Mesothelial cell of epicardium (in vitro differentiated cells): ENCODE results near the gene TANC1. TPM values are rescaled to one million over a fixed set of nuclear protein-coding genes. Genes with fewer than 3 reads are reported as not detected.

Source experiments
- DNase-seq, 2 experiments: peaks; one replicate each; pipeline ENCODE4 v3.0.0; 2021; ENCODE audit warnings: low spot score in 2 of 2; ENCODE audit not compliant: unreplicated experiment in 2 of 2
- H3K27ac Mint-ChIP-seq: 2 replicates; pipeline ENCODE4 v1.8.0; 2021; ENCODE audit warnings: mixed read lengths
- H3K27me3 Mint-ChIP-seq: 2 replicates; pipeline ENCODE4 v1.8.0; 2021; ENCODE audit warnings: low read depth, mixed read lengths
- H3K36me3 Mint-ChIP-seq: 2 replicates; pipeline ENCODE4 v1.8.0; 2021; ENCODE audit warnings: mixed read lengths
- H3K4me1 Mint-ChIP-seq: 2 replicates; pipeline ENCODE4 v1.8.0; 2021; ENCODE audit warnings: mixed read lengths
- H3K4me3 Mint-ChIP-seq: 2 replicates; pipeline ENCODE4 v1.8.0; 2021; ENCODE audit warnings: mild to moderate bottlenecking, moderate library complexity, mixed read lengths
- H3K9me3 Mint-ChIP-seq: 2 replicates; pipeline ENCODE4 v1.8.0; 2021; ENCODE audit warnings: mixed read lengths
- CTCF ChIP-seq: fragments of 200-600 bp; sonication (generic); IDR thresholded peaks from one replicate; pipeline ENCODE4 v1.5.0; 2021; ENCODE audit warnings: antibody characterized with exemption; ENCODE audit not compliant: unreplicated experiment
- total RNA-seq: library from RNA; stranded (reverse); gene quantifications from 3 replicates; pipeline ENCODE4 v1.2.1, GENCODE V29; 2021

The TANC1 gene
- total RNA-seq = 132 to 138 TPM (median 134 TPM) in 3 replicates

- Mint-ChIP-seq H3K36me3 (no peaks in the 10 kb centered on the region), H3K27ac (peak within 1 kb of the TSS; percentile 99), H3K27me3 (no peaks in the 10 kb centered on the region), H3K4me3 (peak within 1 kb of the TSS; percentile 96), H3K4me1 (peaks cover 76% of the 10 kb centered on the region), H3K9me3 (no peaks in the 10 kb centered on the region)
- no peak for TF ChIP-seq CTCF
- peak; percentile 90 to 93 for DNase-seq
Observed at GRCh38 chr2:158968396-158969161, at the start of gene TANC1. Gene TANC1 (plus strand): TSS chr2:158968640. CDS start chr2:159065911, 97,271 bp downstream.

GRCh38 chr2:158921599-158922408 lies 46.6 kb upstream of the TANC1 start:
- TF ChIP-seq CTCF = no peak
- DNase-seq = no peak
- H3K27ac Mint-ChIP-seq = peak overlapping the region; percentile 91
- peaks cover 42% of the 10 kb centered on the region for H3K4me1 Mint-ChIP-seq
- H3K36me3 Mint-ChIP-seq = peaks cover 8% of the 10 kb centered on the region
- H3K4me3 Mint-ChIP-seq = no peak overlapping the region
- H3K27me3 Mint-ChIP-seq = no peaks in the 10 kb centered on the region
- H3K9me3 Mint-ChIP-seq = peaks cover 8% of the 10 kb centered on the region

- Mint-ChIP-seq H3K4me3 (peak overlapping the region; percentile 2), H3K4me1 (peaks cover 41% of the 10 kb centered on the region), H3K9me3 (peaks cover 8% of the 10 kb centered on the region), H3K27ac (peak overlapping the region; percentile 91), H3K27me3 (no peaks in the 10 kb centered on the region), H3K36me3 (peaks cover 8% of the 10 kb centered on the region)
- TF ChIP-seq CTCF = no peak
- no peak for DNase-seq
Observed at GRCh38 chr2:158922601-158923000, 45.8 kb upstream of the TANC1 start.

GRCh38 chr2:158923180-158923594 lies 45.3 kb upstream of the TANC1 start:
- Mint-ChIP-seq H3K9me3 (peaks cover 9% of the 10 kb centered on the region), H3K27me3 (no peaks in the 10 kb centered on the region), H3K27ac (peak overlapping the region; percentile 91), H3K4me1 (peaks cover 41% of the 10 kb centered on the region), H3K4me3 (peak overlapping the region; percentile 13), H3K36me3 (peaks cover 9% of the 10 kb centered on the region)
- TF ChIP-seq CTCF = no peak
- peak; percentile 41 to 80 for DNase-seq

- peaks cover 12% of the 10 kb centered on the region for H3K9me3 Mint-ChIP-seq
- TF ChIP-seq CTCF = no peak
- no peak for DNase-seq
- peak overlapping the region; percentile 91 for H3K27ac Mint-ChIP-seq
- no peak overlapping the region for H3K4me3 Mint-ChIP-seq
- peaks cover 41% of the 10 kb centered on the region for H3K4me1 Mint-ChIP-seq
- no peaks in the 10 kb centered on the region for H3K27me3 Mint-ChIP-seq
- peaks cover 10% of the 10 kb centered on the region for H3K36me3 Mint-ChIP-seq
Observed at GRCh38 chr2:158923641-158924040, 44.8 kb upstream of the TANC1 start.
